ENCODE data around the gene SNX1.
"Not testable (repeated sequence)": the region's sequence is repeated elsewhere in the genome, so short reads cannot be mapped to it uniquely, and the experiment has no call there.

Gene SNX1

GRCh38 chr15:64112904-64113303, 17.1 kb downstream of the SNX1 start:
- Histone ChIP-seq H3K4me2 (ENCODE audit: low read depth, low read length, poor library complexity, severe bottlenecking) (no peak overlapping the region), H2AFZ (ENCODE audit: low read length) (no peak overlapping the region), H3K79me2 (ENCODE audit: insufficient read depth, low read length) (peaks cover 43% of the 10 kb centered on the region; the same call in 1 of the 2 replicates), H3K36me3 (ENCODE audit: insufficient read depth, low read length) (peaks cover 55% of the 10 kb centered on the region), H3K9me2 (replicated peaks; ENCODE audit: low read depth, low read length) (no peaks in the 10 kb centered on the region), H3F3A (ENCODE audit: low read depth) (no peaks in the 10 kb centered on the region), H4K20me1 (ENCODE audit: insufficient read depth, low read length, poor library complexity, severe bottlenecking) (peaks cover 30% of the 10 kb centered on the region), H3K27me3 (ENCODE audit: insufficient read depth, low read length, poor library complexity, severe bottlenecking) (no peaks in the 10 kb centered on the region), H3K9ac (ENCODE audit: low read depth, low read length, poor library complexity, severe bottlenecking) (no peak overlapping the region), H3K9me3 (ENCODE audit: insufficient read depth, low read depth, low read length) (no peaks in the 10 kb centered on the region), H3K4me3 (ENCODE audit: low read length, poor library complexity, severe bottlenecking) (no peak overlapping the region), H3K4me1 (ENCODE audit: insufficient read depth, low read length, poor library complexity, severe bottlenecking) (no peaks in the 10 kb centered on the region)
- TF ChIP-seq CTCF (conservative IDR thresholded peaks at IDR 0.05; ENCODE audit: low read length) = no peak
- TF ChIP-seq EZH2phosphoT487 (IDR thresholded peaks at IDR 0.05; ENCODE audit: borderline replicate concordance) = no peak

- Histone ChIP-seq H3K4me1 (ENCODE audit: insufficient read depth, low read length, poor library complexity, severe bottlenecking) (no peaks in the 10 kb centered on the region), H3K9me2 (replicated peaks; ENCODE audit: low read depth, low read length) (no peaks in the 10 kb centered on the region), H3K4me2 (ENCODE audit: low read depth, low read length, poor library complexity, severe bottlenecking) (no peak overlapping the region), H3K36me3 (ENCODE audit: insufficient read depth, low read length) (peaks cover 99% of the 10 kb centered on the region), H3K4me3 (ENCODE audit: low read length, poor library complexity, severe bottlenecking) (no peak overlapping the region), H4K20me1 (ENCODE audit: insufficient read depth, low read length, poor library complexity, severe bottlenecking) (peaks cover 2% of the 10 kb centered on the region), H3K9me3 (ENCODE audit: insufficient read depth, low read depth, low read length) (no peaks in the 10 kb centered on the region), H3K79me2 (ENCODE audit: insufficient read depth, low read length) (no peaks in the 10 kb centered on the region), H3K9ac (ENCODE audit: low read depth, low read length, poor library complexity, severe bottlenecking) (no peak overlapping the region), H3F3A (ENCODE audit: low read depth) (no peaks in the 10 kb centered on the region), H2AFZ (ENCODE audit: low read length) (no peak overlapping the region), H3K27me3 (ENCODE audit: insufficient read depth, low read length, poor library complexity, severe bottlenecking) (no peaks in the 10 kb centered on the region)
- TF ChIP-seq CTCF (conservative IDR thresholded peaks at IDR 0.05; ENCODE audit: low read length) = no peak
- TF ChIP-seq EZH2phosphoT487 (IDR thresholded peaks at IDR 0.05; ENCODE audit: borderline replicate concordance) = no peak
Measured at GRCh38 chr15:64117759-64118487, 22.1 kb downstream of the SNX1 start.

GRCh38 chr15:64120322-64120721, 24.5 kb downstream of the SNX1 start:
- H3F3A ChIP-seq (ENCODE audit: low read depth); H3K79me2 ChIP-seq (ENCODE audit: insufficient read depth, low read length); H3K9me3 ChIP-seq (ENCODE audit: insufficient read depth, low read depth, low read length); H3K4me3 ChIP-seq (ENCODE audit: low read length, poor library complexity, severe bottlenecking); H3K9me2 ChIP-seq (replicated peaks; ENCODE audit: low read depth, low read length); H4K20me1 ChIP-seq (ENCODE audit: insufficient read depth, low read length, poor library complexity, severe bottlenecking); H3K9ac ChIP-seq (ENCODE audit: low read depth, low read length, poor library complexity, severe bottlenecking); H3K4me2 ChIP-seq (ENCODE audit: low read depth, low read length, poor library complexity, severe bottlenecking); H3K4me1 ChIP-seq (ENCODE audit: insufficient read depth, low read length, poor library complexity, severe bottlenecking); H2AFZ ChIP-seq (ENCODE audit: low read length); H3K27me3 ChIP-seq (ENCODE audit: insufficient read depth, low read length, poor library complexity, severe bottlenecking): not testable (repeated sequence)
- peaks cover 89% of the 10 kb centered on the region for H3K36me3 ChIP-seq (ENCODE audit: insufficient read depth, low read length)

DNA sequence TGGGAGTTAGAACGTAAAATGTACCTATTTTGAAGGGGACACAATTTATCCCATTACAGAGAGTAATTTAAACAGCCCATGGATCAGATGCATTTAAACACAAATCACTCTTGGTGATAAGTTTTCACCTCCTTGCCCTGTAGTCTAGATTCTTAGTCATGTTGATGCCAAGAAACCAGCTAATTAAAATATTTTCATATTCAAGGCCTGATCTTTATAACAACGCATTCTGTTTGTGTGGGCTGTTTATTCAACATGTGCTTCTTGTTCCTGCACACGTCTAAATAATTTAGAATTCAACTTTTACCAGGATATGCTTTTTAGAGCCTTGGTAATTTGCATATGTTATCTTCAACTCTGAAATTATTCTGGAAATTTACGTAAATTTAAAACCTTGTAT, 25.8 kb downstream of the SNX1 start:
- no peak overlapping the region for H3K9ac ChIP-seq (ENCODE audit: low read depth, low read length, poor library complexity, severe bottlenecking)
- H4K20me1 ChIP-seq (ENCODE audit: insufficient read depth, low read length, poor library complexity, severe bottlenecking) = no peaks in the 10 kb centered on the region
- H2AFZ ChIP-seq (ENCODE audit: low read length) = no peak overlapping the region
- H3K27me3 ChIP-seq (ENCODE audit: insufficient read depth, low read length, poor library complexity, severe bottlenecking) = no peaks in the 10 kb centered on the region
- no peaks in the 10 kb centered on the region for H3K4me1 ChIP-seq (ENCODE audit: insufficient read depth, low read length, poor library complexity, severe bottlenecking)
- H3K9me3 ChIP-seq (ENCODE audit: insufficient read depth, low read depth, low read length) = no peaks in the 10 kb centered on the region
- no peaks in the 10 kb centered on the region for H3F3A ChIP-seq (ENCODE audit: low read depth)
- no peak overlapping the region for H3K4me2 ChIP-seq (ENCODE audit: low read depth, low read length, poor library complexity, severe bottlenecking)
- H3K79me2 ChIP-seq (ENCODE audit: insufficient read depth, low read length) = no peaks in the 10 kb centered on the region
- no peak for TF ChIP-seq EZH2phosphoT487 (IDR thresholded peaks at IDR 0.05; ENCODE audit: borderline replicate concordance)
- no peak for TF ChIP-seq CTCF (conservative IDR thresholded peaks at IDR 0.05; ENCODE audit: low read length)
- H3K9me2 ChIP-seq (replicated peaks; ENCODE audit: low read depth, low read length) = no peaks in the 10 kb centered on the region
- H3K4me3 ChIP-seq (ENCODE audit: low read length, poor library complexity, severe bottlenecking) = no peak overlapping the region
- peaks cover 88% of the 10 kb centered on the region for H3K36me3 ChIP-seq (ENCODE audit: insufficient read depth, low read length)

All from Loucy (cell line).